Esophagus (tissue), 2 donors: ENCODE results near the gene MICAL3. TPM values are rescaled to one million over a fixed set of nuclear protein-coding genes. Genes with fewer than 3 reads are reported as not detected.

Source experiments
- H3K27ac ChIP-seq, 2 donors: one replicate each; pipeline ENCODE4 v1.5.1; 2013; ENCODE audit warnings: low read depth in 2 of 2, mild to moderate bottlenecking in 2 of 2, inconsistent platforms in 1 of 2, low read length in 1 of 2, moderate library complexity in 1 of 2
- H3K27me3 ChIP-seq, 2 donors: one replicate each; pipeline ENCODE4 v1.6.1; 2013; ENCODE audit warnings: low read length in 2 of 2, control low read depth in 1 of 2, mild to moderate bottlenecking in 1 of 2; ENCODE audit not compliant: insufficient read depth in 2 of 2, control insufficient read depth in 1 of 2
- H3K36me3 ChIP-seq, 2 donors: one replicate each; pipeline ENCODE4 v1.6.1; 2013; ENCODE audit warnings: low read length in 1 of 2; ENCODE audit not compliant: control insufficient read depth in 2 of 2, insufficient read depth in 2 of 2
- H3K4me1 ChIP-seq, 2 donors: one replicate each; pipeline ENCODE4 v1.6.1; 2013; ENCODE audit warnings: low read length in 1 of 2; ENCODE audit not compliant: control insufficient read depth in 2 of 2, insufficient read depth in 2 of 2
- H3K4me3 ChIP-seq, 2 donors: one replicate each; pipeline ENCODE4 v1.5.1; 2013; ENCODE audit warnings: low read length in 2 of 2, mild to moderate bottlenecking in 2 of 2, low read depth in 1 of 2, moderate library complexity in 1 of 2
- H3K9me3 ChIP-seq, 2 donors: one replicate each; pipeline ENCODE4 v1.6.1; 2013; ENCODE audit warnings: mild to moderate bottlenecking in 2 of 2, low read depth in 1 of 2, low read length in 1 of 2, moderate library complexity in 1 of 2; ENCODE audit not compliant: control insufficient read depth in 2 of 2, insufficient read depth in 1 of 2
- WGBS, 2 donors: extraction: QIAGEN DNeasy Blood & Tissue Kit; methylation state at CpG; one replicate each; pipeline ENCODE4 v1.1.7; 2013; 5-methylcytosine and 5-hydroxymethylcytosine counted together
- polyA plus RNA-seq, 2 donors: library from polyadenylated mRNA; stranded (reverse); fragments of 200-250 nt; gene quantifications; one replicate each; pipeline ENCODE4 v1.2.3, GENCODE V29; 2013
- donor health status: healthy with polysubstance abuse.
- donor health status: Bipolar disorder and iron deficiency.

The MICAL3 gene
- polyA plus RNA-seq, 2 donors: 6.2 to 13.3 TPM

GRCh38 chr22:17802822-17803221 is 221.5 kb downstream of the MICAL3 start:
- 76 to 77% methylated on average over 2 of the region's 2 CpGs for WGBS, 2 donors
- H3K36me3 ChIP-seq: peaks cover 3 to 10% of the 10 kb centered on the region in 2 donors

GRCh38 chr22:17802411-17802810 is 221.9 kb downstream of the MICAL3 start:
- no peaks in the 10 kb centered on the region for H3K9me3 ChIP-seq
- no peaks in the 10 kb centered on the region for H3K27me3 ChIP-seq
- peaks cover 0 to 3% of the 10 kb centered on the region in 2 donors for H3K4me1 ChIP-seq
- WGBS, 2 donors: 93 to 94% methylated on average over 10 of the region's 10 CpGs
- H3K36me3 ChIP-seq: peaks cover 3 to 7% of the 10 kb centered on the region in 2 donors
- H3K27ac ChIP-seq: no peak overlapping the region
- H3K4me3 ChIP-seq: no peak overlapping the region

More at GRCh38 chr22:17802822-17803221, 221.5 kb downstream of the MICAL3 start:
- Histone ChIP-seq H3K4me1 (peaks cover 0 to 3% of the 10 kb centered on the region in 2 donors), H3K9me3 (no peaks in the 10 kb centered on the region), H3K27ac (no peak overlapping the region), H3K4me3 (no peak overlapping the region), H3K27me3 (no peaks in the 10 kb centered on the region)

GRCh38 chr22:17797721-17798559 is 226.4 kb downstream of the MICAL3 start:
- H3K9me3 ChIP-seq: no peaks in the 10 kb centered on the region
- 85 to 90% methylated on average over 23 of the region's 23 CpGs for WGBS, 2 donors
- H3K4me3 ChIP-seq: no peak overlapping the region
- H3K27me3 ChIP-seq: no peaks in the 10 kb centered on the region
- no peak overlapping the region for H3K27ac ChIP-seq
- no peaks in the 10 kb centered on the region for H3K4me1 ChIP-seq
- H3K36me3 ChIP-seq: peaks cover 0 to 2% of the 10 kb centered on the region in 2 donors

- no peaks in the 10 kb centered on the region for H3K9me3 ChIP-seq
- no peaks in the 10 kb centered on the region for H3K27me3 ChIP-seq
- H3K4me1 ChIP-seq: no peaks in the 10 kb centered on the region
- peaks cover 0 to 2% of the 10 kb centered on the region in 2 donors for H3K36me3 ChIP-seq
- H3K4me3 ChIP-seq: no peak overlapping the region
- no peak overlapping the region for H3K27ac ChIP-seq
- 88 to 95% methylated on average over 5 of the region's 5 CpGs for WGBS, 2 donors
These were observed 227.7 kb downstream of the MICAL3 start for GRCh38 chr22:17796695-17797094.

GRCh38 chr22:17795661-17796548 is 228.5 kb downstream of the MICAL3 start:
- Histone ChIP-seq H3K27me3 (no peaks in the 10 kb centered on the region), H3K36me3 (peaks cover 0 to 6% of the 10 kb centered on the region in 2 donors), H3K9me3 (no peaks in the 10 kb centered on the region), H3K4me1 (no peaks in the 10 kb centered on the region), H3K4me3 (no peak overlapping the region), H3K27ac (no peak overlapping the region)
- WGBS, 2 donors: 86 to 88% methylated on average over 32 of the region's 32 CpGs

GRCh38 chr22:17794726-17795542 is 229.4 kb downstream of the MICAL3 start:
- Histone ChIP-seq H3K4me1 (no peaks in the 10 kb centered on the region), H3K36me3 (peaks cover 0 to 13% of the 10 kb centered on the region in 2 donors), H3K27me3 (no peaks in the 10 kb centered on the region), H3K4me3 (no peak overlapping the region), H3K27ac (no peak overlapping the region), H3K9me3 (no peaks in the 10 kb centered on the region)
- 86 to 89% methylated on average over 25 of the region's 25 CpGs for WGBS, 2 donors

GRCh38 chr22:17792854-17793434 is 231.4 kb downstream of the MICAL3 start:
- no peak overlapping the region for H3K4me3 ChIP-seq
- H3K27me3 ChIP-seq: no peaks in the 10 kb centered on the region
- no peak overlapping the region for H3K27ac ChIP-seq
- peaks cover 0 to 21% of the 10 kb centered on the region in 2 donors for H3K36me3 ChIP-seq
- no peaks in the 10 kb centered on the region for H3K9me3 ChIP-seq
- H3K4me1 ChIP-seq: no peaks in the 10 kb centered on the region
- WGBS, 2 donors: 84 to 89% methylated on average over 29 of the region's 29 CpGs

GRCh38 chr22:17792299-17792698 is 232.1 kb downstream of the MICAL3 start:
- H3K4me1 ChIP-seq: no peaks in the 10 kb centered on the region
- 55 to 63% methylated on average over 5 of the region's 5 CpGs for WGBS, 2 donors
- H3K36me3 ChIP-seq: peaks cover 0 to 21% of the 10 kb centered on the region in 2 donors

GRCh38 chr22:17791196-17791595 is 233.2 kb downstream of the MICAL3 start:
- Histone ChIP-seq H3K27ac (no peak overlapping the region), H3K4me1 (peaks cover 0 to 8% of the 10 kb centered on the region in 2 donors), H3K36me3 (peaks cover 0 to 21% of the 10 kb centered on the region in 2 donors), H3K4me3 (no peak overlapping the region), H3K27me3 (no peaks in the 10 kb centered on the region), H3K9me3 (no peaks in the 10 kb centered on the region)
- 89 to 91% methylated on average over 21 of the region's 21 CpGs for WGBS, 2 donors

More at GRCh38 chr22:17792299-17792698, 232.1 kb downstream of the MICAL3 start:
- H3K27ac ChIP-seq: no peak overlapping the region
- H3K9me3 ChIP-seq: no peaks in the 10 kb centered on the region
- H3K4me3 ChIP-seq: no peak overlapping the region
- no peaks in the 10 kb centered on the region for H3K27me3 ChIP-seq
